HepG2 (cell line): ENCODE measurements around the gene SOAT1. TPM values are rescaled to one million over a fixed set of nuclear protein-coding genes. Genes with fewer than 3 reads are reported as not detected.

Source experiments
- ATF7-NPFF ChIP-seq: sonication (generic); formaldehyde crosslinking; IDR thresholded peaks from 2 replicates; pipeline ENCODE4 v1.8.1; 2023; ENCODE audit warnings: mild to moderate bottlenecking, low read depth, missing genetic modification reagents, moderate library complexity
- ATRX ChIP-seq: sonication (generic); formaldehyde crosslinking; IDR thresholded peaks from 2 replicates; pipeline ENCODE4 v1.4.0; 2020; ENCODE audit warnings: missing genetic modification reagents, borderline replicate concordance
- FOXA3 ChIP-seq: IDR thresholded peaks from 2 replicates; pipeline ENCODE4 v1.6.1; 2016; ENCODE audit warnings: missing genetic modification reagents, missing compliant biosample characterization
- HOXD1 ChIP-seq: sonication (generic); formaldehyde crosslinking; IDR thresholded peaks from 2 replicates; pipeline ENCODE4 v1.5.0; 2020; ENCODE audit warnings: missing genetic modification reagents
- MIER3 ChIP-seq: IDR thresholded peaks from 2 replicates; pipeline ENCODE4 v1.6.1; 2016; ENCODE audit warnings: missing compliant biosample characterization, borderline replicate concordance
- NCOA1 ChIP-seq: sonication (generic); formaldehyde crosslinking; IDR thresholded peaks from 2 replicates; pipeline ENCODE4 v1.9.0; 2021; ENCODE audit warnings: missing genetic modification reagents
- NFYC ChIP-seq: IDR thresholded peaks from 2 replicates; pipeline ENCODE4 v1.6.1; 2016; ENCODE audit warnings: missing genetic modification reagents, missing compliant biosample characterization
- SYNCRIP ChIP-seq: fragments of 200-400 bp; formaldehyde crosslinking; IDR thresholded peaks from 2 replicates; pipeline ENCODE4 v1.6.1; 2018; ENCODE audit warnings: mild to moderate bottlenecking, low read depth, low read length; ENCODE audit not compliant: insufficient read depth
- TARDBP ChIP-seq: sonication (generic); formaldehyde crosslinking; IDR thresholded peaks from 2 replicates; pipeline ENCODE4 v1.8.0; 2022; ENCODE audit warnings: mild to moderate bottlenecking, missing genetic modification reagents
- THAP11 ChIP-seq: IDR thresholded peaks from 2 replicates; pipeline ENCODE4 v1.6.1; 2016; ENCODE audit warnings: missing biosample characterization, missing genetic modification reagents
- ZEB1 ChIP-seq: IDR thresholded peaks from 2 replicates; pipeline ENCODE4 v1.6.1; 2012; ENCODE audit warnings: mild to moderate bottlenecking, low read depth, inconsistent platforms; ENCODE audit not compliant: insufficient replicate concordance
- ZNF432 ChIP-seq: sonication (generic); formaldehyde crosslinking; IDR thresholded peaks from 2 replicates; pipeline ENCODE4 v1.5.0; 2020; ENCODE audit warnings: missing genetic modification reagents, mild to moderate bottlenecking, borderline replicate concordance
- ZNF501 ChIP-seq: sonication (generic); formaldehyde crosslinking; IDR thresholded peaks from 2 replicates; pipeline ENCODE4 v1.5.1; 2020; ENCODE audit warnings: mild to moderate bottlenecking, moderate library complexity, missing genetic modification reagents
- ZNF552 ChIP-seq: sonication (generic); formaldehyde crosslinking; IDR thresholded peaks from 2 replicates; pipeline ENCODE4 v1.9.0; 2022; ENCODE audit warnings: missing genetic modification reagents, mild to moderate bottlenecking, borderline replicate concordance
- ZNF569 ChIP-seq: sonication (generic); formaldehyde crosslinking; IDR thresholded peaks from 2 replicates; pipeline ENCODE4 v1.5.0; 2020; ENCODE audit warnings: mild to moderate bottlenecking, missing genetic modification reagents, moderate library complexity, borderline replicate concordance
- ZNF570 ChIP-seq: sonication (generic); formaldehyde crosslinking; IDR thresholded peaks from 2 replicates; pipeline ENCODE4 v1.4.0; 2020; ENCODE audit warnings: mild to moderate bottlenecking, missing genetic modification reagents, borderline replicate concordance
- ZNF598 ChIP-seq: sonication (generic); formaldehyde crosslinking; IDR thresholded peaks from 2 replicates; pipeline ENCODE4 v1.5.1; 2020; ENCODE audit warnings: mild to moderate bottlenecking, missing genetic modification reagents, borderline replicate concordance
- ZNF616 ChIP-seq: sonication (generic); formaldehyde crosslinking; IDR thresholded peaks from 2 replicates; pipeline ENCODE4 v1.5.0; 2020; ENCODE audit warnings: low read depth, mild to moderate bottlenecking, missing genetic modification reagents
- ZNF660 ChIP-seq: sonication (generic); formaldehyde crosslinking; IDR thresholded peaks from 2 replicates; pipeline ENCODE4 v1.5.1; 2020; ENCODE audit warnings: mild to moderate bottlenecking, low read depth, missing genetic modification reagents, borderline replicate concordance
- ZNF724P ChIP-seq: sonication (generic); formaldehyde crosslinking; IDR thresholded peaks from 2 replicates; pipeline ENCODE4 v1.8.0; 2022; ENCODE audit warnings: missing genetic modification reagents, borderline replicate concordance
- ZNF841 ChIP-seq: sonication (generic); formaldehyde crosslinking; IDR thresholded peaks from 2 replicates; pipeline ENCODE4 v1.8.1; 2023; ENCODE audit warnings: missing genetic modification reagents, borderline replicate concordance
- polyA plus RNA-seq, 8 experiments: library from polyadenylated mRNA; depleted of rRNA in 3 of 8; stranded (reverse) in 7 of 8; unstranded in 1 of 8; fragments of >200 nt; fragmentation: Illumina TruSeq in 4 of 8; extraction: Trizol in 4 of 8; gene quantifications; 2 replicates each; pipeline versions ENCODE4 v1.2.1 to v1.2.3, GENCODE V29; 2011 to 2016; ENCODE audit warnings: low read depth in 4 of 8, missing spikeins in 1 of 8, mixed read lengths in 1 of 8; ENCODE audit not compliant: insufficient read depth in 1 of 8
- total RNA-seq, 5 experiments: library from RNA; depleted of rRNA; stranded (reverse); fragments of >200 nt; fragmentation: Illumina TruSeq; extraction: Trizol; gene quantifications; 2 replicates each; pipeline ENCODE4 v1.2.3, GENCODE V29; 2016; ENCODE audit warnings: low read depth in 1 of 5
- TF ChIP-seq, protein P1 (sequence below): sonication (generic); formaldehyde crosslinking; IDR thresholded peaks from 2 replicates; pipeline ENCODE4 v1.5.0; 2020; ENCODE audit warnings: missing genetic modification reagents
- TF ChIP-seq, protein P2 (sequence below): sonication (generic); formaldehyde crosslinking; IDR thresholded peaks from 2 replicates; pipeline ENCODE4 v1.8.0; 2023; ENCODE audit warnings: mild to moderate bottlenecking, missing genetic modification reagents
- TF ChIP-seq, protein P3 (sequence below): sonication (generic); formaldehyde crosslinking; IDR thresholded peaks from 2 replicates; pipeline ENCODE4 v1.4.0; 2020; ENCODE audit warnings: mild to moderate bottlenecking, missing genetic modification reagents
- TF ChIP-seq, protein P4 (sequence below): sonication (generic); formaldehyde crosslinking; IDR thresholded peaks from 2 replicates; pipeline ENCODE4 v1.4.0; 2020; ENCODE audit warnings: missing genetic modification reagents
- TF ChIP-seq, protein P5 (sequence below): IDR thresholded peaks from 2 replicates; pipeline ENCODE4 v1.6.1; 2012; ENCODE audit warnings: inconsistent platforms

Gene SOAT1
- total and polyA plus RNA-seq, 2 of the 13 experiments (the other 11 are each of a cell fraction or from before 2014, with no cell fraction given), result 22.3 to 52.0 TPM

DNA sequence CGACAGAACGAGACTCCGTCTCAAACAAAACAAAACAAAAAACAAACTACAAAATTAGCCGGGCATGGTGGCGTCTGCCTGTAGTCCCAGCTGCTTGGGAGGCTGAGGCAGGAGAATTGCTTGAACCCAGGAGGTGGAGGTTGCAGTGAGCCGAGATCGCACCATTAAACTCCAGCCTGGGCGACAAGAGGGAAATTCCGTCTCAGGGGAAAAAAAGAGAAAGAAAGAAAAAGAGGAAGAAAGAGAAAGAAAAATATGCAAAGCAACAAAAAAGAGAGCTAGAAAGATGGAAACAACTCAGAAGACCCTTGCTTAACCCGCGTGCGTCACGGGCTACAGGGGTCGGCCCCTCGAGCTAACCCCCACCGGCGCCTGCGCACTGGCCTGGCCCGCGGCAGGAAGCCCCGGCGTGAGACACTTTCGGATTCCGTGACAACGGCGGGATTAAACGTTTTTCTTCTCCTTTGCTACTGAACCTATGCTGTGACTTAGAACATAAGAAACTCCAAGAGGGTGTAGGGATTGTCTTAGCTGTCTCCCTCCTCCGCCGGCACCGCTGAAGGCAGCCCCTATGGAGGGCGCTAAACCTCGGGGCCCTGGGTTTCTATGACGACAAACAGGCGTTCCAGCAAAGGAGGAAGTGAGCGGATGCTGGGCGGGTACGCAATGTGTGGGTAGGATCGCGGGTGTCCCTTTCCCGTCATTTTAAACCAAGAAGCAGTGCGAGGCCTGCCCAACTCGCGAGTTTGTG lies 71.9 kb downstream of the SOAT1 start, which contains the start of gene AXDND1 (continued):
- TF ChIP-seq MIER3 (CRISPR knock-in tag) (no peak), FOXA3 (no peak), ZNF598 (CRISPR knock-in tag) (0 out of 2 replicates have a peak, but pooled peaks have one; percentile 77), ZNF616 (CRISPR knock-in tag) (no peak), ATRX (no peak), ZNF724P (no peak), ATF7-NPFF (CRISPR knock-in tag) (0 out of 2 replicates have a peak, but pooled peaks have one; percentile 27), THAP11 (CRISPR knock-in tag) (peak; percentile 80), ZNF660 (CRISPR knock-in tag) (no peak), NFYC (CRISPR knock-in tag) (no peak), NCOA1 (CRISPR knock-in tag) (no peak), ZNF841 (CRISPR knock-in tag) (no peak), ZNF570 (no peak), ZNF501 (CRISPR knock-in tag) (peak; percentile 58; the same call in 1 of the 2 replicates), TARDBP (peak; percentile 67; the same call in 1 of the 2 replicates), HOXD1 (CRISPR knock-in tag) (no peak), SYNCRIP (no peak), ZNF569 (CRISPR knock-in tag) (no peak), ZNF432 (CRISPR knock-in tag) (no peak), ZNF552 (CRISPR knock-in tag) (no peak), ZEB1 (no peak)
- TF ChIP-seq, protein P1, sequence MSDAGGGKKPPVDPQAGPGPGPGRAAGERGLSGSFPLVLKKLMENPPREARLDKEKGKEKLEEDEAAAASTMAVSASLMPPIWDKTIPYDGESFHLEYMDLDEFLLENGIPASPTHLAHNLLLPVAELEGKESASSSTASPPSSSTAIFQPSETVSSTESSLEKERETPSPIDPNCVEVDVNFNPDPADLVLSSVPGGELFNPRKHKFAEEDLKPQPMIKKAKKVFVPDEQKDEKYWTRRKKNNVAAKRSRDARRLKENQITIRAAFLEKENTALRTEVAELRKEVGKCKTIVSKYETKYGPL (CRISPR knock-in tag), result no peak
- TF ChIP-seq, protein P2, sequence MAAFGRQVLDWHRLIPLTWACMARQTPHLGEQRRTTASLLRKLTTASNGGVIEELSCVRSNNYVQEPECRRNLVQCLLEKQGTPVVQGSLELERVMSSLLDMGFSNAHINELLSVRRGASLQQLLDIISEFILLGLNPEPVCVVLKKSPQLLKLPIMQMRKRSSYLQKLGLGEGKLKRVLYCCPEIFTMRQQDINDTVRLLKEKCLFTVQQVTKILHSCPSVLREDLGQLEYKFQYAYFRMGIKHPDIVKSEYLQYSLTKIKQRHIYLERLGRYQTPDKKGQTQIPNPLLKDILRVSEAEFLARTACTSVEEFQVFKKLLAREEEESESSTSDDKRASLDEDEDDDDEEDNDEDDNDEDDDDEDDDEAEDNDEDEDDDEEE (CRISPR knock-in tag), result 0 out of 2 replicates have a peak, but pooled peaks have one; percentile 42
- TF ChIP-seq, protein P3, sequence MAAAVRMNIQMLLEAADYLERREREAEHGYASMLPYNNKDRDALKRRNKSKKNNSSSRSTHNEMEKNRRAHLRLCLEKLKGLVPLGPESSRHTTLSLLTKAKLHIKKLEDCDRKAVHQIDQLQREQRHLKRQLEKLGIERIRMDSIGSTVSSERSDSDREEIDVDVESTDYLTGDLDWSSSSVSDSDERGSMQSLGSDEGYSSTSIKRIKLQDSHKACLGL (CRISPR knock-in tag), result peak; percentile 69; the same call in 1 of the 2 replicates
- TF ChIP-seq, protein P4, sequence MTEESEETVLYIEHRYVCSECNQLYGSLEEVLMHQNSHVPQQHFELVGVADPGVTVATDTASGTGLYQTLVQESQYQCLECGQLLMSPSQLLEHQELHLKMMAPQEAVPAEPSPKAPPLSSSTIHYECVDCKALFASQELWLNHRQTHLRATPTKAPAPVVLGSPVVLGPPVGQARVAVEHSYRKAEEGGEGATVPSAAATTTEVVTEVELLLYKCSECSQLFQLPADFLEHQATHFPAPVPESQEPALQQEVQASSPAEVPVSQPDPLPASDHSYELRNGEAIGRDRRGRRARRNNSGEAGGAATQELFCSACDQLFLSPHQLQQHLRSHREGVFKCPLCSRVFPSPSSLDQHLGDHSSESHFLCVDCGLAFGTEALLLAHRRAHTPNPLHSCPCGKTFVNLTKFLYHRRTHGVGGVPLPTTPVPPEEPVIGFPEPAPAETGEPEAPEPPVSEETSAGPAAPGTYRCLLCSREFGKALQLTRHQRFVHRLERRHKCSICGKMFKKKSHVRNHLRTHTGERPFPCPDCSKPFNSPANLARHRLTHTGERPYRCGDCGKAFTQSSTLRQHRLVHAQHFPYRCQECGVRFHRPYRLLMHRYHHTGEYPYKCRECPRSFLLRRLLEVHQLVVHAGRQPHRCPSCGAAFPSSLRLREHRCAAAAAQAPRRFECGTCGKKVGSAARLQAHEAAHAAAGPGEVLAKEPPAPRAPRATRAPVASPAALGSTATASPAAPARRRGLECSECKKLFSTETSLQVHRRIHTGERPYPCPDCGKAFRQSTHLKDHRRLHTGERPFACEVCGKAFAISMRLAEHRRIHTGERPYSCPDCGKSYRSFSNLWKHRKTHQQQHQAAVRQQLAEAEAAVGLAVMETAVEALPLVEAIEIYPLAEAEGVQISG (CRISPR knock-in tag), result peak; percentile 68
- TF ChIP-seq, protein P5, sequence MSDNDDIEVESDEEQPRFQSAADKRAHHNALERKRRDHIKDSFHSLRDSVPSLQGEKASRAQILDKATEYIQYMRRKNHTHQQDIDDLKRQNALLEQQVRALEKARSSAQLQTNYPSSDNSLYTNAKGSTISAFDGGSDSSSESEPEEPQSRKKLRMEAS, result peak; percentile 67; the same call in 1 of the 2 replicates
